Activated naive CD8-positive, alpha-beta T cell treated with anti-CD3 and anti-CD28 coated beads, Interleukin-2, amount 10 ng/mL, durations not matched to agents 7 days and 5 days (primary cell): ENCODE data around the gene CRAMP1. TPM values are rescaled to one million over a fixed set of nuclear protein-coding genes. Genes with fewer than 3 reads are reported as not detected.

Source experiments
- ATAC-seq: fragments of 150-1000 bp; cut with Tn5 transposase; one replicate; pipeline ENCODE4 v1.10.0; 2021; ENCODE audit warnings: low read depth, moderate library complexity
- POLR2A ChIA-PET: fragments of 350-600 bp; sonication (Branson Sonifier 250); formaldehyde crosslinking; loops from one replicate; lab custom pipeline; 2021; ENCODE audit warnings: antibody characterized with exemption; lab: Charles Lee
- DNase-seq: peaks from one replicate; pipeline ENCODE4 v3.0.0; 2021
- H3K27ac Mint-ChIP-seq: one replicate; pipeline ENCODE4 v1.8.0; 2022; ENCODE audit warnings: mild to moderate bottlenecking, mixed read lengths
- H3K27me3 Mint-ChIP-seq: one replicate; pipeline ENCODE4 v1.8.0; 2022; ENCODE audit warnings: mild to moderate bottlenecking, moderate library complexity, mixed read lengths
- H3K36me3 Mint-ChIP-seq: one replicate; pipeline ENCODE4 v1.8.0; 2021; ENCODE audit warnings: mild to moderate bottlenecking, mixed read lengths
- H3K4me1 Mint-ChIP-seq: one replicate; pipeline ENCODE4 v1.8.0; 2021; ENCODE audit warnings: mixed read lengths
- H3K4me3 Mint-ChIP-seq: one replicate; pipeline ENCODE4 v1.8.0; 2022; ENCODE audit warnings: mild to moderate bottlenecking, moderate library complexity, mixed read lengths
- H3K9me3 Mint-ChIP-seq: one replicate; pipeline ENCODE4 v1.8.0; 2021; ENCODE audit warnings: mixed read lengths
- total RNA-seq, 2 experiments: library from RNA; stranded (reverse); gene quantifications; one replicate each; pipeline ENCODE4 v1.2.3, GENCODE V29; 2021

Gene CRAMP1
- total RNA-seq, 2 experiments from 2014 or later: 25.2 to 27.8 TPM

- POLR2A ChIA-PET: interaction anchor here (1.3 to 1.9 kb wide), 2 partner anchors 31 to 32 kb away, joined by 4 to 6 read pairs; partner anchors contain the start of gene MAPK8IP3
- Mint-ChIP-seq H3K4me3 (no peak overlapping the region), H3K4me1 (peaks cover 10% of the 10 kb centered on the region), H3K9me3 (no peaks in the 10 kb centered on the region), H3K27ac (no peak overlapping the region), H3K36me3 (peaks cover 17% of the 10 kb centered on the region), H3K27me3 (no peaks in the 10 kb centered on the region)
- ATAC-seq: no peak
- DNase-seq: no peak
Observed at GRCh38 chr16:1674751-1675664, 62.8 kb downstream of the CRAMP1 start.

DNA sequence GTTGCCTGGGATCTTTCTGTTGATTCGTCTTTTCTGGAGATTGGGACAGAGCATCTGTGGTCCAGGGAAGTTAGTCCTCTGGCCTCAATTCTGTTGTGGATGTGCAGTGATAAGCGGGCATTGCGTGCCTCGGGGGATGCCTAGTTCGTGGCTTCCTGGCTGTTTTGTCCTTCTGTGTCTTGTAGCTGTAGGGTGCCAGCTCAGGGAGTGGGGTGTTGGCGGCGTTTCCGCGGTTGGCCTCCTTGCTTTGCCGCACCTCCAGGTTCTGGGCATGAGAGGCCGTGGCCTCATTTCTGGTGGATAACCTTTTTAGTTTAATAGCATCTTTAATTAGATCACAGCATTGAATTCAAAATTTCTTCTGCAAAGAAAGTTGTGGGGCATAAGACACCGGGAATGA is 64.5 kb downstream of the CRAMP1 start:
- H3K27me3 Mint-ChIP-seq: no peaks in the 10 kb centered on the region
- H3K4me1 Mint-ChIP-seq: peaks cover 20% of the 10 kb centered on the region
- peaks cover 10% of the 10 kb centered on the region for H3K36me3 Mint-ChIP-seq
- DNase-seq (no peak), ATAC-seq (no peak)
- no peak overlapping the region for H3K4me3 Mint-ChIP-seq
- no peak overlapping the region for H3K27ac Mint-ChIP-seq
- POLR2A ChIA-PET: interaction anchor here (1.9 to 2.2 kb wide), 2 partner anchors 30 to 66 kb away, joined by 6 to 9 read pairs; partner anchors contain the start of genes CRAMP1, IFT140 and MAPK8IP3
- no peaks in the 10 kb centered on the region for H3K9me3 Mint-ChIP-seq

GRCh38 chr16:1677339-1677738 is 65.2 kb downstream of the CRAMP1 start:
- Mint-ChIP-seq H3K4me1 (peaks cover 20% of the 10 kb centered on the region), H3K27ac (no peak overlapping the region), H3K27me3 (no peaks in the 10 kb centered on the region), H3K4me3 (peak overlapping the region; percentile 61), H3K36me3 (peaks cover 6% of the 10 kb centered on the region), H3K9me3 (no peaks in the 10 kb centered on the region)
- ATAC-seq (no peak), DNase-seq (no peak)
- POLR2A ChIA-PET: interaction anchor here (1.0 to 2.2 kb wide), 8 partner anchors 11 to 478 kb away, joined by 4 to 26 read pairs (median 5); partner anchors contain the start of genes CRAMP1, EME2, IFT140 and MAPK8IP3

- H3K27me3 Mint-ChIP-seq: no peaks in the 10 kb centered on the region
- peak within 1 kb of the TSS; percentile 89 for H3K27ac Mint-ChIP-seq
- peak within 1 kb of the TSS; percentile 96 for H3K4me3 Mint-ChIP-seq
- peaks cover 3% of the 10 kb centered on the region for H3K36me3 Mint-ChIP-seq
- ATAC-seq (peak; percentile 99), DNase-seq (peak; percentile 96)
- peaks cover 20% of the 10 kb centered on the region for H3K4me1 Mint-ChIP-seq
- H3K9me3 Mint-ChIP-seq: no peaks in the 10 kb centered on the region
- POLR2A ChIA-PET: interaction anchor here (1.0 to 2.2 kb wide), 8 partner anchors 11 to 477 kb away, joined by 4 to 26 read pairs (median 5); partner anchors contain the start of genes CRAMP1, EME2, IFT140 and MAPK8IP3
Observed at GRCh38 chr16:1677942-1678499, 65.9 kb downstream of the CRAMP1 start, which contains the start of gene JPT2. Gene JPT2 (plus strand): TSS chr16:1678279. CDS start chr16:1678313, 34 bp downstream.

- Mint-ChIP-seq H3K27me3 (no peaks in the 10 kb centered on the region), H3K4me3 (peak overlapping the region; percentile 96), H3K4me1 (peaks cover 20% of the 10 kb centered on the region), H3K9me3 (no peaks in the 10 kb centered on the region), H3K27ac (peak overlapping the region; percentile 89), H3K36me3 (peaks cover under 1% of the 10 kb centered on the region)
- no peak for DNase-seq
- POLR2A ChIA-PET: interaction anchor here (1.0 to 2.2 kb wide), 8 partner anchors 12 to 477 kb away, joined by 4 to 26 read pairs (median 5); partner anchors contain the start of genes CRAMP1, EME2, IFT140 and MAPK8IP3
- peak; percentile 24 for ATAC-seq
Observed at GRCh38 chr16:1678500-1679098, 66.4 kb downstream of the CRAMP1 start.

- no peak for DNase-seq
- Mint-ChIP-seq H3K4me3 (peak overlapping the region; percentile 31), H3K27ac (no peak overlapping the region), H3K27me3 (no peaks in the 10 kb centered on the region), H3K36me3 (peaks cover 3% of the 10 kb centered on the region), H3K9me3 (no peaks in the 10 kb centered on the region), H3K4me1 (peaks cover 20% of the 10 kb centered on the region)
- ATAC-seq: no peak
- POLR2A ChIA-PET: no interaction called here
Observed at GRCh38 chr16:1680361-1680760, 68.2 kb downstream of the CRAMP1 start.

DNA sequence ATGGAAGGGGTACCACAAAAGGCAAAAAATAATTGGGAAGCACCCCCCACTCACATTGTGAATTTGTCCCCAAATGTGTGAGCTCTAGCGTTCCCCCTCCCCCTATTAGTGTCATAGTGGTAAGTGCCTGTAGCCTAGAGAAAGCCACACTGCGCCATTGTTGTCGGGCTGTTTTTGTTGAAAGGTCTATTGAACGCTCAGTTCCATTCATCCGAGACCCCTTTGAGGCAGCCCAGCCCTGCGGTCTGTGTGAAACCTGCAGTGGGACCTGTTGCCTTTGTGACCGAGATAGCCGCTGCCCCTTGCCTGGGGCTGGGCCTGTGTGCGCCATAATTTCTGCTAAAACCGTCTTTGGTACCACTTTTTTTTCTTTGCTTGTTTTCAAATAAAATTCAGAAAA is 68.9 kb downstream of the CRAMP1 start:
- no peak for DNase-seq
- H3K27ac Mint-ChIP-seq: peak overlapping the region; percentile 27

DNA sequence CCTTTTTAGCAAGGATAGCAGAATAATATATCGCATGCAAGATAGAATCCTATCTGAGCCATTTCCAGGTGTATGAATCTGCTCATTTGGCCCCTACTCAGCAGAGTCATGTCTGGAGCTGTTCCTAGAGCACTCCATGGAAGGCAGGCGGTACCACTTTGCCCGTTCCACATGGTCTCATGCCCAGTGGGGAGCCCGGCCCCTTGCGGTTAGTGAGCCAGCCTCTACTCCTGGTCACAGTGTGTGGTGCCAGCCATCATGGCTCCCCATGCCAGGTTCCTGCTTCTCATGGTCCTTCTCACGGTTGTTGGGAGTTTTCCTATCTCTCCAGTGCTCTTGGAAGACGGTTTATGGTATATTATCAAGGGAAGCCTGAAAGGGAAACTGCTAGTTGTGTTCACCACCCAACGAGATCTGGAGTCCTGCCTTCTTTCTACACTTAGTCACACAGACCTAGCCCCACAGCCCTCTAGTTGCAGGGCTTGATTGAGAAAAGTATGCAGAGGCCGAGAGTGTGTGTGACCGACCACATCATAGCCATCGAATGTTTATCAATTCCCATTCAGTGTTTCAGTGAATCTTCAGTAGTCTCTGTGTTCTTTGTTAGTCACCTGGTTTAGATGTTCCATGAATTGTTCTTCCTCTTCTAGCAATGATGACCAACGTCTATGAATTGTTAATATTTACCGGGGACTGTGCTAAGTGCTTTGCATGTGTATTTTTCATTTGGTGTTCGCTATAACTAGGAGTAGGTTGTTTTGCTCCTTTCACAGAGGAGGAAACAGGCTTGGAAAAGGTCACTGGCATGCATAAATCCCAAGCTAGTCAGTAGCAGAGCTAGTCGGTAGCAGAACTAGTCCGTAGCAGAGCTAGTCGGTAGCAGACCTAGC is 75.5 kb downstream of the CRAMP1 start:
- peaks cover 7% of the 10 kb centered on the region for H3K36me3 Mint-ChIP-seq

More for the DNA sequence above, 68.9 kb downstream of the CRAMP1 start:
- H3K36me3 Mint-ChIP-seq: peaks cover 5% of the 10 kb centered on the region
- H3K4me1 Mint-ChIP-seq: peaks cover 20% of the 10 kb centered on the region
- POLR2A ChIA-PET: no interaction called here
- H3K9me3 Mint-ChIP-seq: no peaks in the 10 kb centered on the region
- H3K27me3 Mint-ChIP-seq: no peaks in the 10 kb centered on the region
- no peak for ATAC-seq
- H3K4me3 Mint-ChIP-seq: no peak overlapping the region

DNA sequence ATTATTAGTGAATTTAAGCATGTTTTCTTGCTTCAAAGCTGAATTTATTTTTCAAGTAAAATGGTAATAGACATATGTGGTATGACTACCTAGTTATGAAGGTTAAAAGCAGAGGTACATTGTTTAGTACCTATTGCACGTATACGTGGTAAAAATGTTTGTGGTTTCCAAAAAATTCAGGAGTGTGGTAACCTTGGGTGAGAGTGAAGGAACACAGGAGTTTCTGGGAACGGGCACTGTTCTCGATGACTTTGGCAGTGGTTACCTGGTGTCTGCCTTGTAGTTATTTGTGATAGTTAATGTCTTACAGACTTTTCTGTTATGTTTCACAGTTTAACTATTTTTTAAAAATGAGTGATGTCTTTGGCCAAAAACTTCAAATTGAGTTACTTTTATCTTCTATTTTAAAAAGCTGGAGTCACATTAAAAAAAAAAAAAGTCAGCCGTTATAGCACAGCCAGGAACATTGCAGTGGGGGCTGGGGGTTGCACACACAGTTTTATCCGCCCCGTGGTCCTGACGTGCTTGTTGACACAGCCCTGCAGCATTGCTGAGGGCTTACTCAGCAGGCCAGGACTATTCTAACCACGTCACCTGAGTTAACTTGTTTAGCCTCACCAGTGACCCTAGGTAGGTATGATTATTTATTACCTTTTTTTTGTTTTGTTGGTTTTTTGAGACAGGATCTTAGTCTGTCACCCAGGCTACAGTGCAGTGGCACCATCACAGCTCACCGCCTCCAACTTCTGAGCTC is 76.8 kb downstream of the CRAMP1 start:
- POLR2A ChIA-PET: no interaction called here
- Mint-ChIP-seq H3K27ac (no peak overlapping the region), H3K4me1 (peaks cover 2% of the 10 kb centered on the region), H3K4me3 (no peak overlapping the region), H3K36me3 (peaks cover 8% of the 10 kb centered on the region), H3K9me3 (no peaks in the 10 kb centered on the region), H3K27me3 (no peaks in the 10 kb centered on the region)
- DNase-seq: no peak
- no peak for ATAC-seq

More for the DNA sequence above, 75.5 kb downstream of the CRAMP1 start:
- POLR2A ChIA-PET: no interaction called here
- DNase-seq (no peak), ATAC-seq (no peak)
- Mint-ChIP-seq H3K9me3 (no peaks in the 10 kb centered on the region), H3K4me3 (no peak overlapping the region), H3K27me3 (no peaks in the 10 kb centered on the region), H3K27ac (peak overlapping the region; percentile 9), H3K4me1 (peaks cover 2% of the 10 kb centered on the region)

GRCh38 chr16:1689853-1690252 is 77.7 kb downstream of the CRAMP1 start:
- POLR2A ChIA-PET: no interaction called here
- ATAC-seq: no peak
- Mint-ChIP-seq H3K36me3 (peaks cover 10% of the 10 kb centered on the region), H3K9me3 (no peaks in the 10 kb centered on the region), H3K4me1 (peaks cover 2% of the 10 kb centered on the region), H3K4me3 (no peak overlapping the region), H3K27me3 (no peaks in the 10 kb centered on the region), H3K27ac (no peak overlapping the region)
- DNase-seq: no peak

DNA sequence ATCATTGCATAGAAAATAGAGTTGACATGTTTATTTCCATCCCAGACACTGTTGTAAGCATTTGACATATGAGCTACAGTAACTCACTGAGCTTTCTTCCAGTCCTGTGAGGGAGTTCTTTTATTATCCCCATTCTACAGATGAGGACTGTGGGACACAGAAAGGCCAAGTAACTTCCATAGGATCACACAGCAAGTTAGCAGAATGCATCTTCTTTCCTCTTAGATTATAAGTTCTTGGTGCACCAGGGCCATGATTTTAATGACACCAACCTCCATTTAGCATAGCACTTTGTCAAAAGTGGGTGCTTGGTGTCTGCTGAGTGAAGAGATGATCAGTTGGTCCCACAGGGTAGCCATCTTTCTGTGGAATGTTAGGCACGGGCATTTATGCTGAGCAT is 78.7 kb downstream of the CRAMP1 start:
- ATAC-seq (no peak), DNase-seq (no peak)
- Mint-ChIP-seq H3K9me3 (no peaks in the 10 kb centered on the region), H3K4me1 (peaks cover 2% of the 10 kb centered on the region), H3K27ac (no peak overlapping the region), H3K36me3 (peaks cover 10% of the 10 kb centered on the region), H3K4me3 (no peak overlapping the region), H3K27me3 (no peaks in the 10 kb centered on the region)
- POLR2A ChIA-PET: no interaction called here

DNA sequence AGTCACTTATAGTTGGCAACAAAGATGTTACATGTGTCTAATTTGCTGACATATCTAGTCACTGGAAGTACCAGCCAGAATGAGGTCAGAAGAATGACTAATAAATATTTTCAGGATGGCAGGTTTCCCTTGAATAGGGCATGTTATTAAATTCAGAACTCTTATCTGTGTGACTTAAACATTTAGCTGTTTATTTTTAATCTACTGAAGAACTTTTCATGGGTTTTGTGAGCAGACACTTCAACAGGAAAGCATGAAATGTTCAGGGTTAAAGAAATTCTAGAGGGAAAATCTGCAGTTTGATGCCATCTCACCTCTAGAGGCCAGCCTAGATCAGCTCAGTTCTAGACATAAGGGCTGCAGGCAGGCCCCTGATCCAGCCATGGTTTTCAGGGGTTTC is 79.1 kb downstream of the CRAMP1 start:
- POLR2A ChIA-PET: no interaction called here
- Mint-ChIP-seq H3K4me3 (no peak overlapping the region), H3K36me3 (peaks cover 10% of the 10 kb centered on the region), H3K27ac (no peak overlapping the region), H3K27me3 (no peaks in the 10 kb centered on the region), H3K4me1 (peaks cover 2% of the 10 kb centered on the region), H3K9me3 (no peaks in the 10 kb centered on the region)
- DNase-seq (no peak), ATAC-seq (no peak)
